Stimulated activated CD8-positive, alpha-beta memory T cell treated with anti-CD3 and anti-CD28 coated beads, Interleukin-12 subunit alpha, Interleukin-12 subunit beta, amount 100 ng/mL, for 1 hour (primary cell): Measurements from ENCODE around the gene PUS1.
"Not testable (repeated sequence)": the region's sequence is repeated elsewhere in the genome, so short reads cannot be mapped to it uniquely, and the experiment has no call there.

Experiments
- DNase-seq: peaks from one replicate; pipeline ENCODE4 v3.0.0-alpha.2; 2020; ENCODE audit warnings: low read depth

Gene PUS1

DNA sequence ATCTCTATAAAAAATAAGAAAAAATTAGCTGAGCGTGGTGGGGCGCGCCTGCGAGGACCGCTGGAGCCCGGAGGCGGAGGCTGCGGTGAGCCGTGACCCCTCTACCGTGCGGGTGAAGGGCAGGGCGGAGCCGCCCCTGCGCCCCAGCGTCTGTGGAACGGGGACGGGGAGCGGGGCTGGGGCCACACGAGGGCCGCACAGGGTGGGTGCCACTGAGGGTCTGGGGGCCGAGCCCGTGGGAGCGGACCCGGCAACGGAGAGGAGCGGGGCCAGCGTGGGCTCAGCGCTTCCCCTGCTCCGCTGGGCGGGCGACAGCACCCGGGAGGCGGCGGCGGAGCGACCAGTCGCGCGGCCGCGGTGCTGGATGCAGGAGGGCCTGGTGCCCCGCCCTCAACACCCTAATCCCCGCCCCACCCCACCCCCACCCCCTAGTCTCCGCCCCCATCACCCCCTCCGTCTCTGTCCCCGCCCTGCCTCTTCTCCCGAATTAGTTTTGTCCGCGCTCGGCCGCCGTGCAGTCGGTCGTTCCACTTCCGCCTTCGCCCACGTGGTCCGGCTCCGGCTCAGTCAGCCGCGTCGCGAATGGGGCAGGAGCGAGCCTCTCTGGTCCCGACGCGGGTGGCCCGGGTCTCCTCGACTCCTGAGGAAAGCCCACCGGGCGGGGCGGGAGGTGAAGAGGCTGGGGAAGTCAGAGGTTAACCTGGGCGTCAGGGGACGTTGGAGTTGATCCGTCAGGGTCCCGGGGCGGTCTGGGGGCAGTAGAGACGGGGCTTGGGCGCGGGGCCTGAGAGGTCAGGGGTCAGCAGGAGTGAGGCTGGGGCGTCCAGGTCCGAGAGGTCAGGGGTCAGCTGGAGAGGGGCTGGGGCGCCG lies at the start of gene PUS1:
Gene PUS1 (plus strand): TSS at position 566 of the 870 bp plus-strand sequence. CDS start 447 bp downstream, outside the sequence.
- DNase-seq = peak; percentile 86

DNA sequence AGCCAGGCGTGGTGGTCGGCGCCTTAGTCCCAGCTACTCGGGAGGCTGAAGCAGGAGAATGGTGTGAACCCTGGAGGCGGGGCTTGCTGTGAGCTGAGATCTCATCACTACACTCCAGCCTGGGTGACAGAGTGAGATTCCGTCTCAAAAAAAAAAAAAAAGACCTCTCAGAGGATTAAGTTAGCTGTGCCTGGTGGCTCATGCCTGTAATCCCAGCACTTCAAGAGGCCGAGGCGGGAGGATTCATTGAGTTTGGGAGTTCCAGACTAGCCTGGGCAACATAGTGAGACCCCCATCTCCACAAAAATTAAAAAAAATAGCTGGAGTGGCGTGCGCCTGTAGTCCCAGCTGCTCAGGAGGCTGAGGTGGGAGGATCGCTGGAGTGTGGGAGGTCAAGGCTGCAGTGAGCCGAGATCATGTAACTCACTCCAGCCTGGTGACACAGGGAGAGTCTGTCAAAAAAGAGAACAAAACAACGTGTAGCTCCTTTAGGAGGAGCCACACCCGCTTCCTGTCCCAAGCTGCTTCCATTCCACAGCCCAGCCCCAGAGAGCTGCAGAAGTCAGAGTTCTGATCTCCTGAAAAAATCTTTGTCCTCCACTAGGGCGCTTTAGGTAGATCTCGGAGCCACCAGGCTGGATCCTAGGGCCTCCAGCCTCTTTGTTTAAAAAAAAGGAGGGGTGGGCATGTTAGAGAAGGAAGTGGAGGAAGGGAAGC lies 46.1 kb upstream of the PUS1 start:
- DNase-seq = no peak

DNA sequence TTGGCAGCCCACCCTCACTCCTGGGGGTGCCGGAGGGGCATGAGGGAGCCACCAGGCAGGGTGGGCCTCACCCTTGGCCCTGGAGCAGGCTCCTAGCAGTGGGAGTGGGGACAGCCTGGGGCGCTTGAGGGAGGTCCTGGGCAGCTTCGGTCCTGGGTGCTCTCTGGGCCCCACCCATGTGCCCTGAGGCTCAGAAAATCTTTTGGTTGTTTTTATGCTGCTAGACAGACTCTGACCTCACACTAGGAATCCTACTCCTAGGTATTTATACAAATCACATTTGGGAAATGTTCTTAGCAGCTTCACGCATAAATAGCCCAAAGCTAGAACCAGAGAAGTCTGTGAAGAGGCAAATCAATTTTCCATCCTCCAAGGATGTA lies 45.6 kb upstream of the PUS1 start:
- DNase-seq = no peak

DNA sequence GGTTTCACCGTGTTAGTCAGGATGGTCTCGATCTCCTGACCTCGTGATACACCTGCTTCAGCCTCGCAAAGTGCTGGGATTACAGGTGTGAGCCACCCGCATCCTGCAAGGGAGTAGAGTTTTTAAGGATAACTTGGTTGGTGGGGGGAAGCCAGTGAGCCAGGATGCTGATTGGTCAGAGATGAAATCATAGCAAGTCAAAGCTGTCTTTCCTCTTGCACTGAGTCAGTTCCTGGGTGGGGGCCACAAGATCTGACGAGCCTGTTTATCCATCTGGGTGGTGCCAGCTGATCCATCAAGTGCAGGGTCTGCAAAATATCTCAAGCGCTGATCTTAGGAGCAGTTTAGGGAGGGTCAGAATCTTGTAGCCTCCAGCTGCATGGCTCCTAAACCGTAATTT lies 44.0 kb upstream of the PUS1 start:
- DNase-seq = not testable (repeated sequence)

DNA sequence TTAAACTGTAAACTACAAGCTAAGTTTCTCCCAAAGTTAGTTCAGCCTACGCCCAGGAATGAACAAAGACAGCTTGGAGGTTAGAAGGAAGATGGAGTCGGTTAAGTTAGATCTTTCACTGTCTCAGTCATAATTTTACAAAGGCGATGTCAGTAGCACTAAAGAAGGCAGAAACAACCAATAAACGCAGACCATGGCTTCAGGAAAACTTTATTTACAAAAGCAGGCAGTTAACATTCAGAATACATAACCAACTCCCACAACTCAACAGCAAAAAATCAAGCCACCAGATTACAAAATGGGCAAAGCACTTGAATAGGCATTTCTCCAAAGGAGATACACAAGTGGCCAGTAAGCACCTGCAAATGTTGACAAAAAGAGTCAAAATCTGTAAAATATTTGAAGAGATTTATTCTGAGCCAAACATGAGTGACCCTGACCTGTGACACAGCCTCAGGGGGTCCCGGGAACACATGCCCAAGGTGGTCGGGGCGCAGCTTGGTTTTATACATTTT lies 43.5 kb upstream of the PUS1 start:
- DNase-seq = no peak

DNA sequence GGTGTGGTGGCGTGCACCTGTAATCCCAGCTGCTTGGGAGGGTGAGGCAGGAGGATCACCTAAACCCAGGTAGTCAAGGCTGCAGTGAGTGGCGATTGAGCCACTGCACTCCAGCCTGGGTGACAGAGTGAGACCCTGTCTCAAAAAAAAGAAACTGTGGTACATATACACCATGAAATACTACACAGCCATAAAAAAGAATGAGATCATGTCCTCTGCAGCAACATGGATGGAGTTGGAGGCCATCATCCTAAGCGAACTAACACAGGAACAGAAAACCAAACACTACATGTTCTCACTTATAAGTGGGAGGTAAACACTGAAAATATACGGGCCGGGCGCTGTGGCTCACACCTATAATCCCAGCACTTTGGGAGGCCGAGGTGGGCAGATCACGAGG lies 37.4 kb upstream of the PUS1 start:
- not testable (repeated sequence) for DNase-seq

DNA sequence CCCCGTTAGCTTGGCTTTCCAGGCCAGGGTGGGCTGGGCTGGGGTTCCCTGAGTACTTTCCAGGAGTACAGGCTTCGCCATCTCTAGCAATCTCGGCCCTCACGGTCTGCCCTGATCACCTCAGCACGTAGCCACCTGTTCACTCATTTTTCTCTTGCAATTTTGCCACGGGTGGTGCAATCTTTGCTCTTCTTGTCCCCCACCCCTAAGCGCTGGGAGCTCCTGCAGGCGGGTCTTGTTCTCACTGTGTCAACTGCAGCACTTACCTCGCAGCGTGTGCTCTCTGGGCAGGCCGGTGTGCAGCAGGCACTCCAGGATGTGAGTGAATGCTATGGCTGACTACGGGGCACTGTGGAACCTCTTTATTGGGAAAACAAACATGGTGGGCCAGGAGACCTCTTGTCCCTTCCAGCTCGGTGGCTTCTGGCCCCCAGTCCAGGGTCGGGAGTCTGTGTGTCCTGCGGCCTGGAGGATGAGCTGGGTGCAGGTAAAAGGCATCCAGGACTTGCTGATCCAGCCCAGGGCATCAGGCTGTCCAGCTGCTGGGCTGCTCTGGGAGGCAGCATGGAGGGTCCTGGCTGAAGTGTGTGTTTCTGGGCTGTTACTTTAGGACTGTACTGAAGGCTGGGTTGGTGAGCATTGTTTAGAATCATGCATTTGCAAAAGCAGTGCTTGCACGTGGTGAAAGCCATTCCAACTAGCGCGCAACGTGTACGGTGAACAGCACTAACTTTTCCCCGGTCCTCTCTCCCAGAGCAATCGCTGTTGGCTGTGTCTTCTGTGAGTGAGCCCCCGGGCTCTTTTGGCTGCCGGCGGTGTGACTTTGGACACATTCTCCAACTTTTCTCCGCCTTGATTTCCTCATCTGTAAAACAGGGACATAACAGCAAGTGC lies 36.1 kb upstream of the PUS1 start:
- no peak for DNase-seq

DNA sequence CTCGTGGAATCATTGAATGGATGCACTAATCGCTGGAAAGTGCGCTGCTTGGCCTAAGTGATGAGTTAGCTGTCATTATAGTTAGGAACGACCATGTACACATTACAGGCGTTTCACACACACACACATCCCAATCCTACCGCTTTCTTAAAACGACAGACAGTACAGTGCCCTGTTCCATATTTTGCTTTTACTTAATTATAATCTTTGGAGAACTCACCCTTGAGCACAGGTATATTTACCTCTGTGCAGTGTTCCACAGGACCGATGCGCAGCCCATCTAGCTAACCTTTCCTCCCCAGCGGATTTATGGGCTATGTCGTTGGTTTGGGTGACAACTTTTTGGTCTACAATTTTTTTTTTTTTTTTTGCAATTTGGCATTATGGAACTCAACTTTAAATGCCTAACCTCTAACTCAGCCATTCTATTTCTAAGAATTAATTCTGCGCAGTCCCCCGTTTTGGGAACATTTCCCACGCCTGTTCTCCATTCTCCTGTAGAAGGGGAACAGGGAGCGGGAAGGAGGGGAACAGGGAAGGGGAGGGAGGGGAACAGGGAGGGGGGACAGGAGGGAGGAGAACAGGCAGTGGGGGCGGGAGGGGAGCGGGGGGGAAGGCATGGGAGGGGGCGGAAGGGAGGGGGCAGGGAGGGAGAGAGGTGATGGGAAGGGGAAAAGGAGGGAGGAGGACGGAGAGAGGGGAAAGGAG lies 35.3 kb upstream of the PUS1 start:
- no peak for DNase-seq

DNA sequence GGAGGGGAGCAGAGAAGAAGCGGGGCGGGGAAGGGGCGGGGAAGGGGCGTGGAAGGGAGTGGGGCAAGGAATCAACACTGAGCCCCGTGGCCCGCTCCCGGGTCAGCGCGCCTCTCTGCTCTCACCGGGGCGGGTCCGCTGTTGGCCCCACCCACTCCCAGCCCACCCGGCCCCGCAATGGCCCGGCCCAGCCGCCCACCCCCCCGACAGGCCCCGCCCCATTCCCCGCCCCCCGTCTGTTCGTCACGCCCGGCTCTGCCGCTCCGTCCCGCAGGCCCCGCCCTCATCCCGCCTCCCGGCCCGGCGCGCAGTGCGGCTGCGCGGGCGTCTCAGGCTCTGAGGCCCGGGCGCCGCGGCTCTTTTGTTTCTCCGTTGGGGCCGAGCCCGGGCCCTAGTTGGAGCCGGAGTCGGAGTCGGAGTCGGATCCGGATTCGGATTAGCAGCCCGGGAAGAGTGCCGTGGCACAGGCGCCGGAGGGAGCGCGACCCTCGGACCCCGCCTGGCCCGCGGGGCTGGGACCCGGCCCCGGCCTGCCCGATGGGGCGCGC lies 34.7 kb upstream of the PUS1 start, which contains the start of gene ULK1:
Gene ULK1 (plus strand): TSS at position 310 of the 548 bp plus-strand sequence. CDS start 380 bp downstream, outside the sequence.
- DNase-seq = peak; percentile 84

DNA sequence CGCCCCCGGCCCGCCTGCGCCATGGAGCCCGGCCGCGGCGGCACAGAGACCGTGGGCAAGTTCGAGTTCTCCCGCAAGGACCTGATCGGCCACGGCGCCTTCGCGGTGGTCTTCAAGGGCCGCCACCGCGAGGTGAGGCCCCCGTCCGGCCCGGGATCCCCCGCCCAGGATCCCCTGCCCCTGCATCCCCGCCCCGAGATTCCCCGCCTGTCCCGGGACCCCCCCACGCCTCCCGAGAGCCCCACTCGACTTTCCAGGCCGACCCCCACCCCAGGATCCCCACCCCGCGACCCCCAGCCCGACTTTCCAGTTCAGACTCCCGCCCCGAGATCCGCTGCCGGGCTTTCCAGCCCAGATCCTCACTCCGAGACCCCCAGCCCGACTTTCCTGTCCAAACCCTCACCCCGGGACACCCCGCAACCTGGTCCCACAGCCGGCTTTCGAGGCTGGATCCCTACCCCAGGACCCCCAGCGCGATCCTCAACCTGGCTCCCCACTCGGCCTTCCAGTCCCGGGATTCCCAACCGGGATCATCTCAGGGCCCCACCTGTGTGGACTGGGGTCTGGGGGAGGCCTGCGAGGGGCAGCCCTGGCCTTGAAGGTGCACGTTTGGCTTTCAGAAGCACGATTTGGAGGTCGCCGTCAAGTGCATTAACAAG lies 34.0 kb upstream of the PUS1 start:
- no peak for DNase-seq

DNA sequence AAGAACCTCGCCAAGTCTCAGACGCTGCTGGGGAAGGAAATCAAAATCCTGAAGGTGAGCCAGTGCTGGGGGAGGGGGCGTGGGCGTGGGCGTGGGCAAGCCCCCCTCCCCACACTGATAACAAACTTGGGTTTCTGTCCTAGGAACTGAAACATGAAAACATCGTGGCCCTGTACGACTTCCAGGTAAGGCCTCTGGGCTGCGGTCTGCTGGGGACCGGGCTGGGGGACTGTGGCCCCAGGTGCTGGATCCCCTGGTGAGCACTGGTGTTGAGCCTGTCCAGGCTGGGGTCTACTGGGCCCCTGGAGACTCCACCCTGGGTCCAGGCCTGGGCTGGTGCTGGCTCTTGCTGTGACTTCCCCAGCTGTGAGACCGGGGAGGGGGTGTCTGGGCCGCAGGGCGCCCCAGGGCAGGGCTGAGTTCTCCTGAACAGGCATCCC lies 33.4 kb upstream of the PUS1 start:
- DNase-seq = no peak

DNA sequence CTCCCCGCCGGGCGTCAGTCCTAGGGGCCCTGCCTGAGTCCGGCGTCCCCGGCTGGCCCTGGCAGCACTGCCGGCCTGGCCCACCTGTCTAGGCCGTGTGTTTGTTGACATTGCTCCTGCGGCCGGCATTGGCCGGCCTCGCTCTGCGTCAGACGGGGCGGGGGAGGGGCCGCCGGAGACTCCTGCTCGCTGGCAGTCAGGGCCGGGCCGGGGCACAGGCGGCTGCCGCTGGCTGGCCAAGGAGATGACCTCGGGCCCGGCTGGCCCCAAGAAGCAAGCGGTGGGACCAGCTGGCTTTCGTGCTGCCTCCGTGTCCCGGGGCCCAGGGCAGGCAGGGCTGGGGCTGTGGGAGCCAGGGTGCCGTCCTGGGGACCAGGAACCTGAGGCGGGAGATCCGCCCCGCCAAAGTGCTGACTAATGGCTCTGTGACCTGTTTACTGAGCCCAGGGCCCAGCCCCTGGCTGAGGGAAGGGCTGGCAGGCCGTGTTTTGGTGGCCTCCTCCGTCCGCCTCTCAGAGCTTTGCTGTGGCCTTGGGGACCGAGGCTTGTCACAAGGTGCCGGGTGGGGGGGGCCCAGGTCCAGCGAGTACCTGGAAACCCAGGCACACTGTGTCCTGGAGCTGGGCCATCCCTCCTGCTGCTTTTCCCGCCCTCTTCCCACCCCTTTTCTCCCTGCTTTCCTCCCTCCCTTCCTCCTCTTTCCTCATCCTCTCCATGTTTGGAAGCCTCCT lies 32.8 kb upstream of the PUS1 start:
- DNase-seq = peak; percentile 25

DNA sequence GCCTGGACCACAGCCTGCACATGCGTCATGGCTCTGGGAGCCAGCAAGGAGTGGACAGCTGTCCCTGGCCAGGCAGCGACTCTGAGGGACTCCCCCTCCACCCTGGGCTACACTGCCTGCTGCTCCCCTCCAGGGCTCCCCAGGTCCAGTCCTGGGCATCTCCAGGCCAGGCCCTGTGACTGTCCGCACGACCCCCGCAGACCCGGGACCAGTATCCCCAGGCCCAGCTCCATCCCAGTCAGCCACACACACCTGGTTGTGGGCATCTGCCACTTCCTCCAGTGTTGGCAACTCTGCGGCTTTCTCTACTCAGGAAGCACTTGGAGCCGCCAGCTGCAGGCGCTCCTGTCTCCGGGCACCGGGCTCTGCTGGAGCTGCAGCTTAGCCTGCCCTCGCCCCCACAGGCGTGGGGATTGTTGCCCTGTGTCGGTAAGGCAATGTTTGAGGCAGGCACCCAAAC lies 32.2 kb upstream of the PUS1 start:
- DNase-seq = no peak

DNA sequence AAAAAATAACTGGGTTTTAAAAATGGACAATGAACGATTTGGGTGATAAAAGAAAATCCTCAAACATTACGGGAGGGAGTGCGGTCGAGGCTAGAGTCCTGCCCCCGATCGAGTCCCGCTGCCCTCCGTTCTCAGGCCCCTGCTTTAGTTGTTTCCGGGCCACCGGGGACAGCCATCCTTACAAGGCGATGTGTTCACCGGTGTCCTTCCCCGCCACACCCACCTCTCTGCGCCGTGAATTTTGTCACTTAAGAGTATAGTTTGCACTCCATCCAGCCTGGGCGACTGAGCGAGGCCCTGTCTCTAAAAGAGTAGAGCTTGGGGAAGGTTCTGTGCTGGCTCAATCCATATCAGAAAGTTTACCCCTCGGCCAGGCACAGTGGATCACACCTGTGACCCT lies 31.8 kb upstream of the PUS1 start:
- DNase-seq = no peak

DNA sequence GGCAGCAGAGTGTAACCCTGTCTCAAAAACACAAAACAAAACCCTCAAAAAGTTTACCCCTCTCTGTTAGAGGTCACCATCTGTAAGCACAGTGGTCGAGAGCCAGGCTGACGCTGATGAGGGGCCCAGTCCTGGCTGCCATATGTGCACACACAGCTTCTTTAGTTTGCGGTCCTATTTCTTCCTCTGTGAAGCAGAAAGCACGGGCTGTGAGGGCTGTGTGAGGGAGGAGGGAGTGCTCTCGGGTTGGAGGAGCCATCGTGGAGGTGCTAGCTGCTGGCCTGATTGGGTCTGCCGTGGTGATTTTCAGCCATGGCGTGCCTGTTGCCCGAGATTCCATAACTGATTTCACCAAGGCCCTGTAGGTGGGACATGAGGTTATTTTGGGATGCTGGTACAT lies 31.2 kb upstream of the PUS1 start:
- DNase-seq = no peak

DNA sequence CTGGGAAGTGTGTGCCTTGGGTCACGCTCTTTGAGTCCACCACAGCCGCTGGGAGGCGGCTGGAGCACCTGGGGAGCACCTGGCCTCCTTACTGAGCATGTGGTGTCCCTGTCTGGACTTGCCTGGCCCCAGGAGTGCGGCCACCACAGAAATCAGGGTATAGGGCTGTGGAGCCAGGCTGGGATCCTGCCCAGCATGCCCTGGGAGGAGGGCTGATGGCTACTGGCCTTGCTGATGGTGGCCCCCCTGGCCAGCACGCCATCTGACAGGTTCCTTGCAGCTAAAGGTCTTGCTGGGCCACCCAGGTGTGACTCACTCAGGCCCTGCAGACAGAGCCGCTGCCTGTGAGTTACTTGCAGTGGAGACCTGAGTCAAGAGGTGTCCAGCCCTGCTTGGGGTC lies 28.7 kb upstream of the PUS1 start:
- DNase-seq = no peak

DNA sequence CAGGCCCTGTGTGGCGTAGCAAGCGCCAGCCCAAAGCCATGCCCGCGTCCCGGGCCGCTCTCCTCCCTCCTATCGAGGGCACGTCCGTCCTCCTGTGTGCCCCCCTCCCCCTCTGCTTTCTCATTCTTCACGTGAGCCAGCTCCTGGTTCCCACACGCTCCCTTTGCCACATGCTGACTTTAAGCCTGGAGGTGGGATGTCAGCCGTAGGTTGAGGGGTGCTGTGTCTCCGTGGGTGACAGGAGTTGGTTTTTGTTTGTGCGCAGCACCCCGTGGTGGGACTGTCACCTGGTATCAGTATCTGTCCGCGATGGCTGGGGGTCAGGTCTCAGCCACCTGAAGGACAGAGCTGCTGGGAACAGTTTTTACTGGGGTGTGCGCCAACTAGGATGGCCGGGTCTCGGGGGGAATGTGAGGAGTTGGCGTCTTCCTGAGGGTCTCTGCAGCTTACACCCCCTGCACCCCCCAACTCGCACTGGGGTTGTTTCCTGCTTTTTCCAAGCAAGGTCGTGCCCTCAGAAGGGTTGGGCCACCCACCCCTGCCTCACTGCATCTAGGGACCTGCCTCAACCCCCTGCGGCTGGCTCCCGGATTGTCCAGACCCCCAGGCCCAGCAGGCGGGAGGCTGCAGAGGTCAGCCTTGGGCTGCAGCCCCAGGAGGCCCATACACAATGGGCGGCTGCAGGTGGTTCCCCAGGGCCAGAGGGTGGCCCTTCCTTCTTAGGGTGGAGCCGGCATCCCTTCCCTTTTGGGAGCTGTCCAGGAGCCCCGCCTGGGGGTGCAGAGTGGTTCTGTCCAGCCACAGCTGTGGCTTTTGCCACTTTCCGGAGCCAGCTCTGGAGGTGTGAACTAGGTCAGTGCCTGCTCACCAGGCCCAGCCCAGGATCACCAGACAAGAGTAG lies 27.4 kb upstream of the PUS1 start:
- DNase-seq = no peak
